Activated T-cell treated with anti-CD3 and anti-CD28 coated beads, Interleukin-2, amount 50 U/mL, for 4 hours (primary cell): ENCODE results near the gene S100A1. TPM values are rescaled to one million over a fixed set of nuclear protein-coding genes. Genes with fewer than 3 reads are reported as not detected.
"Not testable (repeated sequence)": the region's sequence is repeated elsewhere in the genome, so short reads cannot be mapped to it uniquely, and the experiment has no call there.

ENCODE experiments used
- ATAC-seq, 2 donors: fragments of 200-7000 bp; cut with Tn5 transposase; one replicate each; pipeline ENCODE4 v1.10.0; 2021
- DNase-seq: peaks from one replicate; pipeline ENCODE4 v3.0.0-alpha.2; 2020
- H3K27me3 Mint-ChIP-seq: one replicate; pipeline ENCODE4 v1.8.0; 2021; ENCODE audit warnings: low read depth, mixed read lengths
- H3K36me3 Mint-ChIP-seq: one replicate; pipeline ENCODE4 v1.8.0; 2022; ENCODE audit warnings: mixed read lengths; ENCODE audit not compliant: insufficient read depth
- H3K4me1 Mint-ChIP-seq: one replicate; pipeline ENCODE4 v1.8.0; 2021; ENCODE audit warnings: low read depth, mixed read lengths
- H3K4me3 Mint-ChIP-seq: one replicate; pipeline ENCODE4 v1.8.0; 2021; ENCODE audit warnings: mild to moderate bottlenecking, moderate library complexity, mixed read lengths
- H3K9me3 Mint-ChIP-seq: one replicate; pipeline ENCODE4 v1.8.0; 2021; ENCODE audit warnings: mixed read lengths
- total RNA-seq, 3 donors: library from RNA; stranded (reverse); gene quantifications; one replicate each; pipeline ENCODE4 v1.2.1, GENCODE V29; 2021

Gene S100A1
- total RNA-seq, 3 donors from 2014 or later: not detected

DNA sequence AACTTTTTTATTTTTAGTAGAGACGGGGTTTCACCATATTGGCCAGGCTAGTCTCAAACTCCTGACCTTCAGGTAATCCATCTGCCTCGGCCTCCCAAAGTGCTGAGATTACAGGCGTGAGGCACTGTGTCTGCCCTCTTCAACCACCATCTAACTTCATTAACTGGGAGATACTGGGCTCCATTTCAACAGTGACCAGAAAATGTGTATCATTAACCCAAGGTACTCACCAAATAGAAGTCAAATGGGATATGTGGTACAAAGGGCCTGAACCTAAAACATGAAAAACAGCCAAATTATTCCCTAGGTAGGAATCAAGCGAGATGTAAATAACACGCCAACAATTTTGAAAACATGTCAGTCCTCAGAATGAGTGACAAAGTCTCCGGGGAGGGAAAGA lies 41.4 kb downstream of the S100A1 start:
- ATAC-seq (no peak), DNase-seq (no peak)
- peaks cover 41% of the 10 kb centered on the region for H3K36me3 Mint-ChIP-seq

DNA sequence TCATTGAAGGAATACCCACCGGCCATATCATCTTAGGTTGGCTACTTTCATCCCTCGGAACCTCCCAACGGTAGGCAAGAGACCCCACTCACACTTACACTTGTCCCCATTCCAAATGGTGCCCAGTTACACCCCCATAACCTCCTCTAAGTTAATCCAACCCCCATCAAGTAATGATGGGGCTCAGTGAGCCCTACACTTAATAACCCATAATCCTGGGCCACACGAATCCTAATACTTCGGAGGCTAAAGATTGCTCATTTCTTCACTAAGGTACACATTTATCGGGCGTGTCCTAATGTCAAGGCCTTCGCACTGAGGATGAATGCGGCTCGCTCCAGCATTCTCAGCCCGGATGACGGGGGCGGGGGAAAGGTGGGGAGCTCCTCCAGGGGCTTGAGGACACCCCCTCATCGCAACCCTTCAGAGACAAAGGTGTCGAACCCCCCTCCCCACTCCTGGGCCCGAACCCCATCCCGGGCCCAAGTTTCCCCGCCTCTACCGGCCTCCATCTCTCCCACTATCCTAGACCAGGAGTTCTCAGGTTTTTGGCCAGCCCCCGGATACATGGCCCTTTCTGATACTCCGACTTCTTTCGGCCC lies 42.1 kb downstream of the S100A1 start:
- no peak overlapping the region for H3K4me3 Mint-ChIP-seq
- H3K4me1 Mint-ChIP-seq: peaks cover 24% of the 10 kb centered on the region
- H3K36me3 Mint-ChIP-seq: peaks cover 33% of the 10 kb centered on the region
- no peaks in the 10 kb centered on the region for H3K27me3 Mint-ChIP-seq
- no peaks in the 10 kb centered on the region for H3K9me3 Mint-ChIP-seq
- DNase-seq (no peak), ATAC-seq (peak; percentile 4 to 7)

More for the DNA sequence above, 41.4 kb downstream of the S100A1 start:
- peaks cover 25% of the 10 kb centered on the region for H3K4me1 Mint-ChIP-seq
- H3K9me3 Mint-ChIP-seq: no peaks in the 10 kb centered on the region
- no peak overlapping the region for H3K4me3 Mint-ChIP-seq
- no peaks in the 10 kb centered on the region for H3K27me3 Mint-ChIP-seq

DNA sequence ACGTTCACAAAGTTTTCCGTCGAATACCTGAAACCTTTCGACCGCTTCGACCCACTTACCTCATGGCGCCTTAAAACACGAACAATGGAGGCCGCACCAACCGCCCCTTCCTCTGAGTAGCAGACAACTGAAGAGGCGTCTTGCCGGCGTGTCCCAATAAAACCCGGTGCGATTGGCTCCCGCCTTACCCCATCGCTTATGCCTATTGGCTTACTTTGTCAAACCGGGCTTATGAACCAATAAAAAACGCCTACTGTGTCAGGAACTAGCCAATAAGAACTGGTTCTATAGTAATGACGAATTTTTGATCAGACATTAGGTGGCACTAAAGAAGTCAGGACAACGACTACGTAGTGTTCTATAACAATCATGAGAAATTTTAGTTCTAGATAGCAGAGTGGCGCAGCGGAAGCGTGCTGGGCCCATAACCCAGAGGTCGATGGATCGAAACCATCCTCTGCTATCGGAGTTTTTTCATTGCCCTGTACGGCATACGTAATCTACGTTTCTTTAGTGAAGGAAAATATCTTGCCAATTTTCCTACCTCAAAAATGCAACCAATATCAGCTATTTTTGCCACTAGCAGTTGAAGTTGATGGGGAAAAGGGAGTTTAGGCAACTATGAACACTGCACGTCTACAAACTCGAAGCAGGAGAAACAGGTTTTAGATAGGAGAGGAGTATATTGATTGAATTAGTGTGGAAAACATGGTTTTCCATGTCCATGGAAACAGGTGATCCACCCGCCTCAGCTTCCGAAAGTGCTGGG lies 42.8 kb downstream of the S100A1 start, which contains the start of gene ILF2:
Gene ILF2 (minus strand): TSS at position 135 of the 769 bp plus-strand sequence. CDS start 71 bp downstream, at position 64.
- no peaks in the 10 kb centered on the region for H3K9me3 Mint-ChIP-seq
- ATAC-seq: peak; percentile 91 to 93

DNA sequence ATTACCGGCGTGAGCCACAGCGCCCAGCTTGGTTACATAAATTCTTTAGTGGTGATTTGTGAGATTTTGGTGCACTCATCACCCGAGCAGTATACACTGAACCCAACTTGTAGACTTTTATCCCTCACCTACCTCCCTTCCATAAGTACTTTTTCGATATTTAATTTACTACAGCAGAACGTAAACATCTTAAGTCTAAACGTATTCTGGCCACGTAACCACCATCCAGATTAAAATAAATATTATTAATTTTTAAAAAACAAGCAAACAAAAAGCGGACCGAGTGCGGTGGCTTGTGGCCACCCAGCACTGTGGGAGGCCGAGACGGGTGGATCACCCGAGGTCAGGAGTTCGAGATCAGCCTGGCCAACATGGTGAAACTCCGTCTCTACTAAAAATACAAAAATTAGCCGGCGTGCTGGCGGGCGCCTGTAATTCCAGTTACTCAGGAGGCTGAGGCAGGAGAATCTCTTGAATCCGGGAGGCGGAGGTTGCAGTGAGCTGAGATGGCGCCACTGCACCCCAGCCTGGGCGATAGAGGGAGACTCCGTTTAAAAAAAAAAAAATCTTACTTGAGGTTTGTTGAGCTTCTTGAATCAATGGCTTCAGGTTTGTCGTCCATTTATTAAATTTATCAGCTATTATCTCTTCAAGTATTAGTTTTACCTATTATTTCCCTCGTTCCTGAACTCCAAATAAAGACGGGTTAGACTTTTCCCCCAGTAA lies 43.6 kb downstream of the S100A1 start:
- not testable (repeated sequence) for H3K4me3 Mint-ChIP-seq, H3K27me3 Mint-ChIP-seq, H3K9me3 Mint-ChIP-seq
- DNase-seq (peak; percentile 28), ATAC-seq (peak; percentile 29 to 35)
- Mint-ChIP-seq H3K4me1 (peaks cover 22% of the 10 kb centered on the region), H3K36me3 (peaks cover 27% of the 10 kb centered on the region)

More for the DNA sequence above, 42.8 kb downstream of the S100A1 start, which contains the start of gene ILF2:
- no peaks in the 10 kb centered on the region for H3K27me3 Mint-ChIP-seq
- H3K4me1 Mint-ChIP-seq: peaks cover 22% of the 10 kb centered on the region
- peak; percentile 98 for DNase-seq
- H3K36me3 Mint-ChIP-seq: peaks cover 30% of the 10 kb centered on the region
- H3K4me3 Mint-ChIP-seq: no peak within 1 kb of the TSS

DNA sequence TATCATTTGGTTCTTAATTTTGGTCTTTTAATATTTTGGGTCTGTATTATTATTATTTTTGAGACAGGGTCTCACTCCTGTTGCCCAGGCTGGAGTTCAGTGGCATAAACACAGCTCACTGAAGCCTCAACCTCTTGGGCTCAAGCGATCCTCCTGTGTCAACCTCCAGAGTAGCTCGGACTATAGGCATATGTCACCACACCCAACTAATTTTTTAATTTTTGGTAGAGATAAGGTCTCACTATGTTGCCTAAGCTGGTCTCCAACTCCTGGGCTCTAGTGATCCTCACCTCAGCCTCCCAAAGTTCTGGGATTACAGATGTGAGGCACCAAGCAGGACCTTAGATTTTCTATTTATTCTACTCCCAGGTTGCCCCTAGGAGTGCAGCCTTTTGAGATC lies 45.3 kb downstream of the S100A1 start:
- peak overlapping the region; percentile 52 for H3K4me3 Mint-ChIP-seq
- no peak for ATAC-seq

DNA sequence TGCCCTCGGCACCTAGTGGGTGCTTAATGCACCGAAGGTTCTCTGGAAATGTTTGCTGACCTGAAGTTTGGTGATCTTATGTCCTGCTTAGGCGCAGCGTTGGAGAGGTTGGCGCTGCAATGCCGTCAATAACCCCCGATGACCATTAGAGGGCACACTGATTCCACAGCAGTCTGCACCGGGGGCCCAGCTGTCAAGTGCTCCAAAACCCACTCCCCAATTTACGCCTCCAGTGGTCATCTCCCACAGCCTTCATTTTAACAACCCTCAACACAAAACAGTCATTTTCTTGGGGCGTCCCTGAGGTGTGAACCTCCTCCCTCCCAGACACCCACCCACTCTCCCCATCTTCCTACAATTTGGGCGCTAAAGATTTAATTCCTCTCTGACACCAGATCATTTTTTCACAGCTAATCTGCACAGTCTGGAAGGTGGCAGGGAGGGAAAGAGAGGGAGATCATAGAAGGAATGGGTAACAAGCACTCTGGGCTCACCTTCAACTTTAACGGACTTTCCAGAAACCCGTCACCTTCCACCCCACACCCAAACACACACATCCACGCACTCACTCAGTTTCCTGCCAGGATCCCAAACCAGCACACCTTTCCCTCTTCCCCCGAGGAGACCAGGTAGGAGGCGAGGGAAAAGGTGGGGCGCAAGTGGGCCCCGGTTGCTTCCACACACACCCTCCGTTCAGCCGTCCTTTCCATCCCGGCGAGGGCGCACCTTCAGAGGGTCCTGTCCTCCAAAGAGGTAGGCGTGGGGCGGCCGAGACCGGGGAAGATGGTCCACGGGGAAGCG lies 49.7 kb downstream of the S100A1 start:
- peak; percentile 41 to 45 for ATAC-seq
- H3K36me3 Mint-ChIP-seq: no peaks in the 10 kb centered on the region

More for the DNA sequence above, 45.3 kb downstream of the S100A1 start:
- Mint-ChIP-seq H3K36me3 (peaks cover 13% of the 10 kb centered on the region), H3K4me1 (peaks cover 25% of the 10 kb centered on the region), H3K9me3 (no peaks in the 10 kb centered on the region), H3K27me3 (peaks cover 16% of the 10 kb centered on the region)
- DNase-seq: no peak

DNA sequence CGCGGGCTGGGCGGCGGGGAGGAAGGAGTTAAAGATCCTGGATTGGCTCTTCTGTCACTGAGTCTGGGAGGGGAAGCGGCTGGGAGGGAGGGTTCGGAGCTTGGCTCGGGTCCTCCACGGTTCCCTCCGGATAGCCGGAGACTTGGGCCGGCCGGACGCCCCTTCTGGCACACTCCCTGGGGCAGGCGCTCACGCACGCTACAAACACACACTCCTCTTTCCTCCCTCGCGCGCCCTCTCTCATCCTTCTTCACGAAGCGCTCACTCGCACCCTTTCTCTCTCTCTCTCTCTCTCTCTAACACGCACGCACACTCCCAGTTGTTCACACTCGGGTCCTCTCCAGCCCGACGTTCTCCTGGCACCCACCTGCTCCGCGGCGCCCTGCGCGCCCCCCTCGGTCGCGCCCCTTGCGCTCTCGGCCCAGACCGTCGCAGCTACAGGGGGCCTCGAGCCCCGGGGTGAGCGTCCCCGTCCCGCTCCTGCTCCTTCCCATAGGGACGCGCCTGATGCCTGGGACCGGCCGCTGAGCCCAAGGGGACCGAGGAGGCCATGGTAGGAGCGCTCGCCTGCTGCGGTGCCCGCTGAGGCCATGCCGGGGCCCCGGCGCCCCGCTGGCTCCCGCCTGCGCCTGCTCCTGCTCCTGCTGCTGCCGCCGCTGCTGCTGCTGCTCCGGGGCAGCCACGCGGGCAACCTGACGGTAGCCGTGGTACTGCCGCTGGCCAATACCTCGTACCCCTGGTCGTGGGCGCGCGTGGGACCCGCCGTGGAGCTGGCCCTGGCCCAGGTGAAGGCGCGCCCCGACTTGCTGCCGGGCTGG lies 50.5 kb downstream of the S100A1 start, which contains the start of gene NPR1:
Gene NPR1 (plus strand): TSS at position 170 of the 818 bp plus-strand sequence. CDS start 421 bp downstream, at position 591.
- Mint-ChIP-seq H3K4me1 (peaks cover 21% of the 10 kb centered on the region), H3K9me3 (no peaks in the 10 kb centered on the region), H3K27me3 (peaks cover 41% of the 10 kb centered on the region), H3K4me3 (peak within 1 kb of the TSS; percentile 67), H3K36me3 (no peaks in the 10 kb centered on the region)
- ATAC-seq: peak; percentile 58 to 60
- no peak for DNase-seq

More for the DNA sequence above, 49.7 kb downstream of the S100A1 start:
- DNase-seq: peak; percentile 30
- peak overlapping the region; percentile 55 for H3K4me3 Mint-ChIP-seq
- peaks cover 41% of the 10 kb centered on the region for H3K27me3 Mint-ChIP-seq
- H3K9me3 Mint-ChIP-seq: no peaks in the 10 kb centered on the region
- H3K4me1 Mint-ChIP-seq: peaks cover 21% of the 10 kb centered on the region

DNA sequence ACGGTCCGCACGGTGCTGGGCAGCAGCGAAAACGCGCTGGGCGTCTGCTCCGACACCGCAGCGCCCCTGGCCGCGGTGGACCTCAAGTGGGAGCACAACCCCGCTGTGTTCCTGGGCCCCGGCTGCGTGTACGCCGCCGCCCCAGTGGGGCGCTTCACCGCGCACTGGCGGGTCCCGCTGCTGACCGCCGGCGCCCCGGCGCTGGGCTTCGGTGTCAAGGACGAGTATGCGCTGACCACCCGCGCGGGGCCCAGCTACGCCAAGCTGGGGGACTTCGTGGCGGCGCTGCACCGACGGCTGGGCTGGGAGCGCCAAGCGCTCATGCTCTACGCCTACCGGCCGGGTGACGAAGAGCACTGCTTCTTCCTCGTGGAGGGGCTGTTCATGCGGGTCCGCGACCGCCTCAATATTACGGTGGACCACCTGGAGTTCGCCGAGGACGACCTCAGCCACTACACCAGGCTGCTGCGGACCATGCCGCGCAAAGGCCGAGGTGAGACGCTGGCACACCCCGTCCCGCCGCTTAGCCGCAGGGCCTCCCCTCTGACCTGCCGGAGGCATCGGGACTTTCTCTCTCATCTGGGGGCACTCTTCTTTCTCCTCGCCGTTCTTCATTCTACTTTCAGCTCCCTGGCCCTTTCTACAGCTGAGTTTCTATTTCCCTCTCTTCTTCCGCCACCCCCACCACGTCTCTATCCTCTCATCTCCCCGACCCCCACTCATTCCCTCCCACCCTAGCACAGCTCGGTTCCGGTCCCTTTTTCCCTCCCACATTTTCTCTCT lies 51.3 kb downstream of the S100A1 start:
- H3K27me3 Mint-ChIP-seq: peaks cover 41% of the 10 kb centered on the region
- H3K4me1 Mint-ChIP-seq: peaks cover 21% of the 10 kb centered on the region
- no peaks in the 10 kb centered on the region for H3K9me3 Mint-ChIP-seq
- no peak for DNase-seq
- no peaks in the 10 kb centered on the region for H3K36me3 Mint-ChIP-seq
- peak overlapping the region; percentile 67 for H3K4me3 Mint-ChIP-seq
- peak; percentile 65 to 67 for ATAC-seq

DNA sequence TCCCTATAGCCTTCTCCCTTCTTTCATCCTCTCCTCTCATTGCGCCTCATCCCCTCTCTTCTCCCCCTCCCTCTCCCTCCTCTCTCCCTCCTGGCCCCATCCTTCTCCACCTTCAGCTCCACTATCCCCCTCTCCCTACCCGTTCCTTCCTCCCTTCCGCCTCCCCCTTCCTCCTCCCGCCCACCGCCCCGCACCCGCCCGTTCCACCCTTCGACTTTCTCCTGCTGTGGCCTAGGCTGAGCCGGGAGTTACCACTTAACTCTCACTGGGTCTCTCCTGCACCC lies 51.8 kb downstream of the S100A1 start:
- H3K27me3 Mint-ChIP-seq: peaks cover 43% of the 10 kb centered on the region
- H3K36me3 Mint-ChIP-seq: no peaks in the 10 kb centered on the region
- ATAC-seq: no peak
- DNase-seq: no peak
- no peaks in the 10 kb centered on the region for H3K9me3 Mint-ChIP-seq
- H3K4me3 Mint-ChIP-seq: peak overlapping the region; percentile 67
- peaks cover 21% of the 10 kb centered on the region for H3K4me1 Mint-ChIP-seq

Other genes with a start within 250 kb of the S100A1 start
- not detected for gene S100A8, start 237.4 kb upstream of the S100A1 start, total RNA-seq
- not detected for gene S100A7A, start 211.9 kb upstream of the S100A1 start, total RNA-seq
- not detected for gene S100A7, start 167.8 kb upstream of the S100A1 start, total RNA-seq
- 100 to 1,000 TPM; 133 to 188 (median 134) TPM for gene S100A6, start 92.4 kb upstream of the S100A1 start, total RNA-seq
- gene S100A5, start 87.5 kb upstream of the S100A1 start, total RNA-seq: 1 to 10 TPM in 1 of 3 donors, under 1 TPM in 2; 0.74 to 2.5 (median 0.95) TPM
- 10 to 100 TPM; 19.6 to 40.3 (median 21.7) TPM for gene S100A4, start 82.6 kb upstream of the S100A1 start, total RNA-seq
- not detected for gene S100A3, start 79.2 kb upstream of the S100A1 start, total RNA-seq
- 1 to 10 TPM in 1 of 3 donors, under 1 TPM in 2; 0.40 to 1.2 (median 0.76) TPM for gene S100A2, start 62.6 kb upstream of the S100A1 start, total RNA-seq
- under 1 TPM in 2 of 3 donors, not detected in 1; 0.24 to 0.29 TPM for gene S100A16, start 15.3 kb upstream of the S100A1 start, total RNA-seq
- under 1 TPM in 2 of 3 donors, not detected in 1; 0.32 to 0.43 TPM for gene S100A14, start 12.1 kb upstream of the S100A1 start, total RNA-seq
- gene S100A13, start 929 bp upstream of the S100A1 start, total RNA-seq: 1 to 10 TPM; 2.0 to 4.9 (median 3.3) TPM
- gene CHTOP, start 5.6 kb downstream of the S100A1 start, total RNA-seq: 100 to 1,000 TPM; 111 to 117 (median 114) TPM
- 10 to 100 TPM; 32.1 to 36.8 (median 32.7) TPM for gene SNAPIN, start 30.3 kb downstream of the S100A1 start, total RNA-seq
- 100 to 1,000 TPM; 525 to 559 (median 531) TPM for gene ILF2, start 42.6 kb downstream of the S100A1 start, total RNA-seq
- under 1 TPM; 0.16 to 0.26 (median 0.23) TPM for gene NPR1, start 50.3 kb downstream of the S100A1 start, total RNA-seq
- gene INTS3, start 99.6 kb downstream of the S100A1 start, total RNA-seq: 10 to 100 TPM; 46.9 to 49.4 (median 48.5) TPM
- gene SLC27A3, start 147.0 kb downstream of the S100A1 start, total RNA-seq: 1 to 10 TPM; 3.8 to 6.0 (median 6.0) TPM